GM18507 (cell line): Measurements from ENCODE around the gene MSI2.

Experiments used
- DNase-seq: peaks from one replicate; pipeline ENCODE4 v3.0.0; 2011; ENCODE audit warnings: low read depth; ENCODE audit not compliant: insufficient read length; ENCODE audit errors: extremely low spot score
- FAIRE-seq: peaks from 2 replicates; lab custom pipeline; 2011; peaks lifted over from hg19 to GRCh38; lab: Jason Lieb, UNC

Gene MSI2

DNA sequence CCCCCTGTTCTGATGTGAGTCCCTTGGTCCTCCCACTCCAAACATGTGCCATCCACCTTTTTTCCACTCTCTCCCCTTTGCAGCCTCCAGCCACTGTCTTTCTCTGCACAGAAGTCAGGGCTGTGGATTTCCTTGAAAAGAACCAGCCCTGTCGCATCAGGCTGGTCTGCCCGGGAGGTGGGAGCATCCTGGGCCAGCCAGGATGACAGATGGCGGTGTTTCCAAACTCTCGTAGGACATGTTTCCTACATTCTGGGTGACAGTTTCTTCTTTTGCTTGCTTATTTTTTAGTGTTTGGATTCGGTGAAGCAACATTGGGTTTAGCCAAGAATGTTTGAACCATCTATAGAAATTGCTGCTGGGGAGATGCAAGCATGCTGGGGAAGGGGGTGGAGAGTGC lies 388.0 kb downstream of the MSI2 start:
- no peak for DNase-seq
- no peak for FAIRE-seq

GRCh38 chr17:57645950-57646665 lies 389.8 kb downstream of the MSI2 start:
- DNase-seq (no peak), FAIRE-seq (no peak)

GRCh38 chr17:57648720-57649119 lies 392.4 kb downstream of the MSI2 start:
- no peak for FAIRE-seq

DNA sequence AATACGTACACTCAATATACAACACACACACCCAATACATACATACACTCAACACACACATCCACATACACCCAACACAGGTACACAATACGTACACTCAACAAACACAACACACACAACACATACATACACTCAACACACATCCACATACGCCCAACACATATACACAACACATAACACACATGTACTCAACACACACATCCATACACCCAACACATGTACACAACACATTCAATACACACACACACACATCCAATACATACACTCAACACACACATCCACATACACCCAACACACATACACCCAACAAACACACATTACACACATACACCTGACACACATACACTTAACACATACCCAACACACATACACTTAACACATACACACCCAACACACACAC lies 392.9 kb downstream of the MSI2 start:
- no peak for FAIRE-seq
- DNase-seq, result no peak

More at GRCh38 chr17:57648720-57649119, 392.4 kb downstream of the MSI2 start:
- no peak for DNase-seq

DNA sequence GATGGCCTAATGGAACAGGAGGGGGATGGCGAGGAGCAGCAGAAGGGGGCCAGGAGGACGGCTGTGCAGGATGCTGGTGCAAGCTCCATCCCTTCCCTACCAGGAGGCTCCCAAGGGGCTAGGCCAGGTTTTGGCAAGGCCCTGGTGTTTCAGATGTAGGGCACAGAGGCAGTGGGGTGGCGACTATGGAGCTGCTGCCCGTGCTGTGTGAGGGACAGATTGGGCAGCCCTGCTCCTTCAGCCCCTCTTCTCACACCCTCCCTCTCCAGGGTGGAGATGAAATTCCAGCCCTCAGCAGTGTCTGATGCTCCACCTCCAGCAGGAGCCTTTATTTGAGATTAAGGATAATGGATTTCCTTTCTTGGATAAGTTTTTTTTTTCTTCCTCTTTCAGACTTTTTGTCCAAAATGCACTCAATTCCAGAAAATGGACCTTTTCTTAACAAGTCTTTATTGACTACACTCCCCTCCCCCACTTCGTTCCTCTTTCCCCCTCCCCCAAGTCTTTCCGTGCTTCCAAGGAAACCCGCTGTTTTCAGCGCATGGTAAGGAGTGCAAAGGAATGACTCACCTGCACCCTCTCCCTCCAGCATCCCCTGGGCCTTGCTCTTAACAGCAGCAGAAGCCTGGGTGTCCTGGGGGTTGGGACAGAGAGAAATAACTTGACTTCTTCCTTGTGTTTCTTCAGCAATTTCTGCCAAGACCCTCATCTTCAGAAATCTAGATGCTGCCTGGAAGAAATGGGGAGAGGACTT lies 393.6 kb downstream of the MSI2 start:
- FAIRE-seq, result no peak
- no peak for DNase-seq

DNA sequence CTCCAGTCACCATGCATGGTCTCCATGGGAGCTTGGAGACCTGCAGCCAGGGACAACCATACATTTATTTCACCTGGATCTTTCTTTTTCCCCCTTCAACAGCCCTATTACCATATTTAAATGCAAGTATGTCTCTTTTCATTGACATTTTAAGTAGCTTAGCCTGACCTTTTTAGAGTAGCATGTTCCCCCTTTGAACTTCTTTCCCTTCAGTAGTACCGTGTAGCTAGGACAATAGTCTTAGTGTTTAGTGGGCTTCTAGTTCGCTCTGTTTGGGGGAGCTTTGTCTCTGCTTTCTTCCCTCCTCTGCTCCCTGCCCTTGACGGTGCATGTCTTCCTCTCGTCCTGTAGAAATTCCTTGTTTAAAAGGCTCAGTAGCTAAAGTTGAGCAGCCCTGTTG lies 394.2 kb downstream of the MSI2 start:
- DNase-seq, result no peak
- no peak for FAIRE-seq

DNA sequence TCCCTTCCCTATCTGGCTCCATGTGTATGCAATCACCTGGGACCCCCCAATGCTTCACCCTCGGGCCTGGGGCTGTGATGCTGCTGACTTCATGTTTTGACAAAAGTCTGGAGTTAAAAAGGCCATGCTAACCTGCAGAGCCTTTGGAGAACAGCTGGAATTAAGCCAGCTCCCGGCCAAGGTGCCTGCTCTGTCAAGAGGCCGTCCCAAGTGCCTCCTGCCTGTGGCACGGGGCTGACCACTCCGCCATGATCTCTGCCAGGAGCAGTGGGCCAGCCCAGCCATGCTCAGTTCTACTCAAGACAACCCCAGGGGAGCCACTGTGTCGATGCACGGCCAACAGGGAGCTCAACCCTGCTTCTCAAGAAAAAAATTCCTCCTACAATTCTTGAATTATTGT lies 395.1 kb downstream of the MSI2 start:
- FAIRE-seq, result no peak
- DNase-seq, result no peak

GRCh38 chr17:57651996-57652395 lies 395.7 kb downstream of the MSI2 start:
- DNase-seq, result no peak
- FAIRE-seq, result no peak

GRCh38 chr17:57652811-57653210 lies 396.5 kb downstream of the MSI2 start:
- no peak for FAIRE-seq
- DNase-seq, result no peak

DNA sequence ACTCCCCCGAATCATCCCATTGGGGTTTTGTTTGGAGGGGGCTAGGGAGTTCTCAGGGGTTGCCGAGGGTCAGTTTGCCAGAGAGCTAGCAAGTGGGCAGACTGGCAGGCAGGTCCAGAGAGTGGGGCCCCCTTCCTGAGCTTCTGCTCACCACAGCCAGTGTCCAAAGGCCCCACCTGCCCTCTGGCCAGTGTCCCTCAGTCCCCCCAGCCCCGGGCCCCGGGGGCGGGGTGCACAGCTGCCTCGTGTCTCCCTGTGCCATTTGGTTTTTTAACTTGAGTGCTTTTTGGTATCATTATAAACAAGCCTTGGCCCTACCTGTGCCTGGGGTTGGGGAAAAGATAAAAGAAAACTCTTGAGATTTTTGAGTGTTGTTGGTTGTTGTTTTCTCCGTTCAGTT lies 397.0 kb downstream of the MSI2 start:
- DNase-seq (no peak), FAIRE-seq (no peak)

DNA sequence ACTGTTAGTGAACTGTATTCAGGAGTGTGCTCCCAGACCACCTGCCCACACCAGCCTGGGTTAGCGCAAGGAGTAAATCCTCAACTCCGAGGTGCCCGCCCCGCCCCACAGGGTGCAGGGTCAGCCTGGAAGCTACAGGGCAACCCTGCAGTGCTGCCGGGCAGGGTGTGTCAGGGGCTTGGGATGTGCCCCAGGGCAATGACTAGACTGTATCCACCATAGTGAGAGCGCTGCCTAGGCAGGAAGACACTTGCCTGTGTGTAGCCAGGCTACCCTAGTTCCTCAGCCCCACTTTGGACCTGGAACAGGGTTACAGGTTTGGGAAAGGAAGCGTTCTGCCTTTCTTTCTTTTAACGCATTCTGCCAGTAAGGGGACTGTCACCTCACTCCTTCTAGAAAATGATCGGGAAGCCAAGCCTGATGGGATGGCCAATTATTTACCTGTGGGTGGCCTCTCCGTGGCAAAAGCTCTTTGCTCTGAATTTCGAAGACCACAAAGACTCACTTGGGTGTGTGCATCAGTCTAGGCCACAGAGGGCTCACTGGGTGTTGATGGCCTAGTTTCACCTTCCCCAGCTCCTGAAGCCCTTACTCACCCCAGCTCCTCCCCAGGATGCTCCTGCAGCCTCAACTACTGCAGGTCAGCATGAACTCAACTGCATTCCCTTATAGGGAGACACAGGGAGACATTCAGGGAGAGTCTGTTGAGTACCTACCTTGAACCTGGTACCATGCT lies 397.9 kb downstream of the MSI2 start:
- no peak for FAIRE-seq

DNA sequence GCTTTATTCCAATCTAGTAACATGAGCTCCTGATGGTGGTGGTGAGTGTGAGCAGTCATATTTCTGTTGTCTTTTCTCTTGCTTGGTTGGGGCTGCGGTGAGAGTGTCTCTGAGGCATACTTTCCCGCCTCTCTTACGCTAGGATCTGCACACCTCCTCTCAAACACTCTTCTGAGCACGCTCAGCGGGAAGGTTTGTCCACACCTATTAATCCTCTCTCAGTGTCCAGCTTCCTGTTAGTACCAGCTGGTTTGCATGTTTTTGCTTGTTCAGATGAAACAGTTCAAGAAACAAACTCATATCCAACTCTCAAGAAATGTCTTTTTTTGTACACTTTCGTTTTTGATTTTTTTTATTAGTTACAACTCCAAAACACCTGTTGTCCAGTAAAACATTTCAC lies 399.2 kb downstream of the MSI2 start:
- FAIRE-seq, result no peak
- DNase-seq, result no peak

More for the DNA sequence above, 397.9 kb downstream of the MSI2 start:
- DNase-seq, result no peak

- FAIRE-seq (no peak), DNase-seq (no peak)
These were observed 400.9 kb downstream of the MSI2 start for GRCh38 chr17:57657211-57657610.

DNA sequence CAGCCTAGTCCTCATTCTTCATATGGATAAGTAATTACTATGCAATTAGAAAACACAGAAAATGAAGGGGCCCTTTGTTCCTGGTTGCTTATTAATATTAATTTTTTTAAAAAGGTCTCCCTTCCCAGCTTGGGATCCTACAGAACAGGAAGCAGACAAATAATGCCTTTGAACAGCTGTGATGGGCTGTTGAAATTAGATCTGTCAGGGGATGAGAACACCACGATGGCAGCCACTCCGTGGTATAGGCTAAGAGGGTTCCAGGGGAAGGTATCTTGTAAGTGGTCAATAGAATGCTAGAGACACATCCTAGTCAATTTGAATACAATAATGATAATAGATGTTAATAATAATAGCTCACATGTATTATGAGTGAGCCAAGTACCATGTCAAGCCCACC lies 405.7 kb downstream of the MSI2 start:
- DNase-seq, result no peak
- no peak for FAIRE-seq

DNA sequence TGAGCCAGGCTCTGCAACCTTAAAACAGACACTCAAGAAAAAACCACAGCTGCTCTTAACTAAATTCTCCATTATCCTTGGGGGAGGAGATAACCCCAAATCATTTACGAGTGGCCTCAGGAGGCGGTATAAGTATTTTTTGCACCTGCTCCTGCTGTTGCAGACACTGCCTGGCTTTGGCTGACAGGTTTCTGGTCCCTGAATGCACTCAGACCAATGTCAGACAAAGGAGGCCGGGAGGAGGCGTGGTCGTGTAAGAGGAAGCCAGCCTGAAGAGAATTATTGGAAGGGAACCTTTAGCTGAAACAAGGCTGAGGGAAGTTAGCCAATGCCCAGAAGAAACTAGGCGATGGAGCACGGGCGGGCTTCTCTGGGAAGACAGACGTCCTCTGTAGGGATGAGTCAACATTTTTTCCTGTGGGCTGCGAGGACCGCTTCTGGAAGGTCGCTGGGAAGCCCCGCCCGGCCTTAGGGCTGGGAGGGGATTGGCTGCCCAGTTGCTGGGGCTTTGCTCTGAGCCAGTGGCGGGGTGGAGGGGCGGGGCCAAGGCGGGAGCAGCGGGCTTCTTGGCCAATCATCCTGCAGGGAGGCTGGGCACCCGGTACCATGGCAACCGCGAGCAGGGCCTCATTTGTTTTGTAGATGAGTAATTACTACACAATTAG lies 406.5 kb downstream of the MSI2 start:
- FAIRE-seq, result no peak

GRCh38 chr17:57663326-57664070 lies 407.2 kb downstream of the MSI2 start:
- DNase-seq (no peak), FAIRE-seq (no peak)

More for the DNA sequence above, 406.5 kb downstream of the MSI2 start:
- no peak for DNase-seq

- FAIRE-seq, result no peak
- DNase-seq, result no peak
These were observed 408.8 kb downstream of the MSI2 start for GRCh38 chr17:57665128-57665527.

- FAIRE-seq, result no peak
- DNase-seq, result no peak
These were observed 409.4 kb downstream of the MSI2 start for GRCh38 chr17:57665696-57666095.

DNA sequence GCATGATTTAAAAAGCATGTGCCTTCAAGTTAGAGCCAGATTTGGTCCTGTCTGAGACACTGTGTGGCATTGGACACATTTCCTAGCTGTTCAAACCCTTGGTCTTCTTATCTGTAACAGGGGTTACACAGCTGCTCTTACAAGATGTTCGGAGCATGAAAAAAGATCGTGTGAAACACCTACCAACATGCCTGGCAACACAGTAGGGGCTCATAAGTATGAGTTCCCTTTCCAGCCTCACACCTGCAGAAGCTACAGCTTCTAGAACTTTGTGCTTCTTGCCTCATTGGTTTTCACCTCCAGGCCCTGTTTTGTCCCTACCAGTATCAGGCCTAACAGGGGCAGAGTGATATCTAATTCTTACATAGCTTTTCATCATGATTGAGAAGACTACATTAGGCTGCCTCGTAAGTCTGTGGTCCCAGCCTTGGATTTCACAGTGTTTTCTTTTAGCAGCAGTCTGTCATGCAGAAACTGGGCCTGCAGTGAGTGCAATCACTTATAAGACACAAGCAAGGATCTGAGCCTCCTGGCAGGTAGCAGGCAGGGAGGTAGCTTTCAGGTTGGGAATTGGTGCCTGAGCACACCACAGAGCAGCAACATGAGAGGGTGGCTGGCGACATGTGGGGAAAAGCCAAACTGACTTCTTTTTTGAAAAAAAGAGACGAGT lies 410.0 kb downstream of the MSI2 start:
- no peak for FAIRE-seq
- DNase-seq, result no peak
